Measurements from ENCODE around the gene STRN.

- no peak for TF ChIP-seq POLR2A (IDR thresholded peaks at IDR 0.05; ENCODE audit: extremely low read depth, insufficient read length)
- no peak for TF ChIP-seq CTCF (IDR thresholded peaks at IDR 0.05; ENCODE audit: low read depth, low read length)
- no peak for TF ChIP-seq MAX (IDR thresholded peaks at IDR 0.05; ENCODE audit: low read depth, low read length)
- TF ChIP-seq MYC (IDR thresholded peaks at IDR 0.05; ENCODE audit: low read depth, low read length) = no peak
Measured at GRCh38 chr2:36902385-36903120, 63.8 kb downstream of the STRN start.

All from NB4 (cell line).